ENCODE data around the gene BCO1.

DNA sequence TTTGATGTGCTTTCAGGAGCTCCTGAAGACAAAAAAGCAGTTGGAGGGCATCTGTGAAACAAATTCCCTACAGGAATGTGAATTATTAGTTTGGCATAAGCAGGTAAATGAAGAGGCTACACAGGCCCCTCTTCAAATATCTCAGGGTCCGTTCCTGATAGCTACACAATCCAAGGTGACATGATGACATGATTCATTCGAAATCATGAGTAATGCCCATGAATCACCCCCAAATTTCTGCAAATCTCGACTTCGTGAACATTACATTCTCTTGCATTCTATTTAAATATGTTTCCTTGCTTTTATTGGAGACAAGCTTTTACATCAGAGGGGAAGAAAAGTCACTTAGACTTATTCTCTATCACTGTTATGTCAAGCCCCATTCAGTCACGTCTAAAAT, 98.6 kb downstream of the BCO1 start:
- TF ChIP-seq GATA2 (IDR thresholded peaks at IDR 0.05; ENCODE audit: low read depth, low read length) (no peak), GATA3 (IDR thresholded peaks at IDR 0.05; ENCODE audit: low read depth, low read length) (no peak)

Data from SH-SY5Y (cell line).